Endothelial cell (in vitro differentiated cells): ENCODE results near the gene LANCL2. TPM values are rescaled to one million over a fixed set of nuclear protein-coding genes. Genes with fewer than 3 reads are reported as not detected.

ENCODE experiments used
- DNase-seq: peaks from one replicate; pipeline ENCODE4 v3.0.0; 2021; ENCODE audit warnings: low spot score
- H3K27ac Mint-ChIP-seq: one replicate; pipeline ENCODE4 v1.8.0; 2021; ENCODE audit warnings: mixed read lengths, inconsistent platforms; ENCODE audit not compliant: unreplicated experiment
- H3K27me3 Mint-ChIP-seq: one replicate; pipeline ENCODE4 v1.8.0; 2021; ENCODE audit warnings: mild to moderate bottlenecking, moderate library complexity, mixed read lengths, inconsistent platforms; ENCODE audit not compliant: unreplicated experiment
- H3K36me3 Mint-ChIP-seq: one replicate; pipeline ENCODE4 v1.8.0; 2021; ENCODE audit warnings: mild to moderate bottlenecking, low read depth, mixed read lengths, inconsistent platforms; ENCODE audit not compliant: unreplicated experiment
- H3K4me1 Mint-ChIP-seq: one replicate; pipeline ENCODE4 v1.8.0; 2021; ENCODE audit warnings: mild to moderate bottlenecking, mixed read lengths, inconsistent platforms; ENCODE audit not compliant: unreplicated experiment
- H3K4me3 Mint-ChIP-seq: one replicate; pipeline ENCODE4 v1.8.0; 2021; ENCODE audit warnings: mild to moderate bottlenecking, mixed read lengths, inconsistent platforms; ENCODE audit not compliant: unreplicated experiment
- H3K9me3 Mint-ChIP-seq: one replicate; pipeline ENCODE4 v1.8.0; 2021; ENCODE audit warnings: mixed read lengths, inconsistent platforms; ENCODE audit not compliant: unreplicated experiment
- total RNA-seq: library from RNA; stranded (reverse); fragmentation: NEBNext Ultra II Directional; extraction: Animal tissue kit (Norgen Biotek cat#: 25700); gene quantifications from one replicate; pipeline ENCODE4 v1.2.1, GENCODE V29; 2021; ENCODE audit not compliant: unreplicated experiment
- TF ChIP-seq, protein P1 (sequence below): fragments of 200-600 bp; sonication (generic); IDR thresholded peaks from one replicate; pipeline ENCODE4 v1.5.0; 2021; ENCODE audit warnings: antibody characterized with exemption; ENCODE audit not compliant: unreplicated experiment

LANCL2 gene
- total RNA-seq, 1 donor from 2014 or later: 14.8 TPM

GRCh38 chr7:55425141-55425752 lies 60.1 kb downstream of the LANCL2 start:
- H3K4me1 Mint-ChIP-seq: no peaks in the 10 kb centered on the region
- H3K4me3 Mint-ChIP-seq: no peak overlapping the region
- DNase-seq: no peak
- no peaks in the 10 kb centered on the region for H3K9me3 Mint-ChIP-seq
- H3K27ac Mint-ChIP-seq: no peak overlapping the region
- TF ChIP-seq, protein P1, sequence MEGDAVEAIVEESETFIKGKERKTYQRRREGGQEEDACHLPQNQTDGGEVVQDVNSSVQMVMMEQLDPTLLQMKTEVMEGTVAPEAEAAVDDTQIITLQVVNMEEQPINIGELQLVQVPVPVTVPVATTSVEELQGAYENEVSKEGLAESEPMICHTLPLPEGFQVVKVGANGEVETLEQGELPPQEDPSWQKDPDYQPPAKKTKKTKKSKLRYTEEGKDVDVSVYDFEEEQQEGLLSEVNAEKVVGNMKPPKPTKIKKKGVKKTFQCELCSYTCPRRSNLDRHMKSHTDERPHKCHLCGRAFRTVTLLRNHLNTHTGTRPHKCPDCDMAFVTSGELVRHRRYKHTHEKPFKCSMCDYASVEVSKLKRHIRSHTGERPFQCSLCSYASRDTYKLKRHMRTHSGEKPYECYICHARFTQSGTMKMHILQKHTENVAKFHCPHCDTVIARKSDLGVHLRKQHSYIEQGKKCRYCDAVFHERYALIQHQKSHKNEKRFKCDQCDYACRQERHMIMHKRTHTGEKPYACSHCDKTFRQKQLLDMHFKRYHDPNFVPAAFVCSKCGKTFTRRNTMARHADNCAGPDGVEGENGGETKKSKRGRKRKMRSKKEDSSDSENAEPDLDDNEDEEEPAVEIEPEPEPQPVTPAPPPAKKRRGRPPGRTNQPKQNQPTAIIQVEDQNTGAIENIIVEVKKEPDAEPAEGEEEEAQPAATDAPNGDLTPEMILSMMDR: no peak
- H3K36me3 Mint-ChIP-seq: peaks cover 9% of the 10 kb centered on the region
- H3K27me3 Mint-ChIP-seq: no peaks in the 10 kb centered on the region

GRCh38 chr7:55426676-55427075 lies 61.5 kb downstream of the LANCL2 start:
- peaks cover 9% of the 10 kb centered on the region for H3K36me3 Mint-ChIP-seq
- H3K27me3 Mint-ChIP-seq: no peaks in the 10 kb centered on the region
- TF ChIP-seq, protein P1: no peak
- H3K9me3 Mint-ChIP-seq: no peaks in the 10 kb centered on the region
- no peak overlapping the region for H3K27ac Mint-ChIP-seq
- no peaks in the 10 kb centered on the region for H3K4me1 Mint-ChIP-seq
- no peak overlapping the region for H3K4me3 Mint-ChIP-seq
- DNase-seq: no peak

GRCh38 chr7:55427342-55427741 lies 62.2 kb downstream of the LANCL2 start:
- TF ChIP-seq, protein P1: no peak
- H3K4me1 Mint-ChIP-seq: no peaks in the 10 kb centered on the region
- no peaks in the 10 kb centered on the region for H3K9me3 Mint-ChIP-seq
- no peak for DNase-seq
- H3K27me3 Mint-ChIP-seq: no peaks in the 10 kb centered on the region
- H3K36me3 Mint-ChIP-seq: peaks cover 9% of the 10 kb centered on the region
- H3K27ac Mint-ChIP-seq: no peak overlapping the region
- H3K4me3 Mint-ChIP-seq: no peak overlapping the region

DNA sequence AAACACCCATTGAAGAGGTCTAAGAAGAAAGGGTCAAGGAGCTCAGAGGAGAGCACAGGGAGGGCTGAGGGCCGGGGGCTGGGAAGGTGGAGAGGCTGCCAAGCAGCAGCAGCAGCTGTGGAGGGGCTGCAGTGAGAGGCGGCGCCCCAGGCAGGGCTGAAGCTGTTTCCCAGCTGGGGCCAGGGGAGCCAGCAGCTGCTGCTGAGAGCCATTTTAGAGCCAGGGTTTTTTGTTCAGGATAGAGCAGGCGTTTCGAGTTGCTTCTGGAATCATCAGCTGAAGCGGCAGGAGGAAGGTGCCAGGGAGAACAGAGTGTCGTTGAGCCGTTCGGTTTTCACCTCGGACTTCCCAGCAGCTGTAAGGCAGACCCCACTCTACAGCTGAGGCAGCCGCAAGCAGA lies 62.7 kb downstream of the LANCL2 start:
- Mint-ChIP-seq H3K27me3 (no peaks in the 10 kb centered on the region), H3K36me3 (peaks cover 9% of the 10 kb centered on the region), H3K9me3 (no peaks in the 10 kb centered on the region), H3K4me1 (no peaks in the 10 kb centered on the region), H3K4me3 (no peak overlapping the region), H3K27ac (no peak overlapping the region)
- no peak for DNase-seq
- TF ChIP-seq, protein P1: no peak

- TF ChIP-seq, protein P1: no peak
- Mint-ChIP-seq H3K4me1 (no peaks in the 10 kb centered on the region), H3K36me3 (peaks cover 9% of the 10 kb centered on the region), H3K27ac (no peak overlapping the region), H3K4me3 (no peak overlapping the region), H3K9me3 (no peaks in the 10 kb centered on the region), H3K27me3 (no peaks in the 10 kb centered on the region)
- DNase-seq: no peak
These were observed 64.8 kb downstream of the LANCL2 start for GRCh38 chr7:55429835-55430499.
